Adrenal gland (tissue), 5 donors: ENCODE measurements around the gene KAZN.

Source experiments
- CTCF ChIP-seq, 6 experiments: fragments of 450-650 bp in 4 of 6; fragments of 200-600 bp in 2 of 6; sonication (generic) in 1 of 6; IDR thresholded peaks; 1 replicate in 5 of 6; 2 replicates in 1 of 6; pipeline versions ENCODE4 v1.5.1 to v1.8.0; 2016 to 2021; ENCODE audit warnings: antibody characterized with exemption in 6 of 6, mild to moderate bottlenecking in 2 of 6, moderate library complexity in 1 of 6
- POLR2A ChIP-seq, 2 donors: fragments of 450-650 bp; IDR thresholded peaks; one replicate each; pipeline ENCODE4 v1.6.1; 2017; ENCODE audit warnings: antibody characterized with exemption in 2 of 2, mild to moderate bottlenecking in 2 of 2, moderate library complexity in 1 of 2
- donor health status: DM: no; HTN: no; CAD: no.

GRCh38 chr1:15100121-15100879 lies 501.8 kb downstream of the KAZN start:
- TF ChIP-seq POLR2A (IDR thresholded peaks at IDR 0.05) (no peak), CTCF (IDR thresholded peaks at IDR 0.05) (peak; percentile 83 to 93 (median 92))
